ENCODE results near the gene PANK1.

DNA sequence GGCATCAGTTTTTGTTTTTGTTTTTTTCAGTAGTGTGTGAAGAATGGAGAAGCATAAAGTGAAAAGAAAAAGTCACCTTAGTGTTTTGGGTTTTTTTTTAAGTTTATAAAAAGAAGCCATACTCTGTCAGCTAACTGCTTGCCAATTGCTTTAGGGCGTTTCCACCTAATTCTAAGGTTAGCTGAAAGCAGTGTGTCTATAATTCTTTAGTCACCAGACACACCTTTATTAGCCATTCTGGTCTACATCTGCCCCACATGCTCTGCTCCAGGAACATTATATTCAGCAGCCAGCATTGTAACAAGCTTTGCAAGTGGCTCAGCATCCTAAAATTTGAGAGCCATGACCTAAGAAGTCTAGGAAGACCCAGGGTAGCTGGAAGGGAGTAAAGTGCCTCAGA lies 95.5 kb downstream of the PANK1 start:
- TF ChIP-seq, protein P1, sequence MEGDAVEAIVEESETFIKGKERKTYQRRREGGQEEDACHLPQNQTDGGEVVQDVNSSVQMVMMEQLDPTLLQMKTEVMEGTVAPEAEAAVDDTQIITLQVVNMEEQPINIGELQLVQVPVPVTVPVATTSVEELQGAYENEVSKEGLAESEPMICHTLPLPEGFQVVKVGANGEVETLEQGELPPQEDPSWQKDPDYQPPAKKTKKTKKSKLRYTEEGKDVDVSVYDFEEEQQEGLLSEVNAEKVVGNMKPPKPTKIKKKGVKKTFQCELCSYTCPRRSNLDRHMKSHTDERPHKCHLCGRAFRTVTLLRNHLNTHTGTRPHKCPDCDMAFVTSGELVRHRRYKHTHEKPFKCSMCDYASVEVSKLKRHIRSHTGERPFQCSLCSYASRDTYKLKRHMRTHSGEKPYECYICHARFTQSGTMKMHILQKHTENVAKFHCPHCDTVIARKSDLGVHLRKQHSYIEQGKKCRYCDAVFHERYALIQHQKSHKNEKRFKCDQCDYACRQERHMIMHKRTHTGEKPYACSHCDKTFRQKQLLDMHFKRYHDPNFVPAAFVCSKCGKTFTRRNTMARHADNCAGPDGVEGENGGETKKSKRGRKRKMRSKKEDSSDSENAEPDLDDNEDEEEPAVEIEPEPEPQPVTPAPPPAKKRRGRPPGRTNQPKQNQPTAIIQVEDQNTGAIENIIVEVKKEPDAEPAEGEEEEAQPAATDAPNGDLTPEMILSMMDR (IDR thresholded peaks at IDR 0.05; ENCODE audit: insufficient read depth, low read length, poor library complexity, severe bottlenecking): no peak
- no peak for TF ChIP-seq EZH2phosphoT487 (conservative IDR thresholded peaks at IDR 0.05; ENCODE audit: low read length)

Data from SU-DHL-6 (cell line).